ENCODE measurements around the gene NMBR. TPM values are rescaled to one million over a fixed set of nuclear protein-coding genes. Genes with fewer than 3 reads are reported as not detected.

NMBR gene
- total and polyA plus RNA-seq, 2 of the 8 experiments (the other 6 are each of a cell fraction or from before 2014, with no cell fraction given): 0.08 TPM; not detected in 1

GRCh38 chr6:142130814-142131213, 16.1 kb downstream of the NMBR start:
- Histone ChIP-seq H3K56ac (replicated peaks; ENCODE audit: insufficient read length, low read depth, low read length) (no peak overlapping the region), H4K20me1 (replicated peaks in 1 of 2; ENCODE audit: control insufficient read depth in 1 of 2, insufficient read depth in 2 of 2, low read length in 2 of 2) (no peaks in the 10 kb centered on the region), H3K4ac (replicated peaks; ENCODE audit: insufficient read length, low read depth, low read length) (no peak overlapping the region), H3K79me2 (ENCODE audit: control insufficient read depth in 1 of 2, insufficient read depth in 2 of 2, low read length in 2 of 2) (no peaks in the 10 kb centered on the region), H4K5ac (ENCODE audit: insufficient read length, low read depth, low read length) (no peak overlapping the region), H3K18ac (ENCODE audit: extremely low read depth, low read length) (no peak overlapping the region), H2AFZ (ENCODE audit: low read length) (no peak overlapping the region), H2BK120ac (replicated peaks; ENCODE audit: low read depth, low read length) (no peak overlapping the region), H4K8ac (ENCODE audit: extremely low read depth, insufficient read depth, low read length) (no peak overlapping the region), H3K23ac (ENCODE audit: insufficient read length) (no peak overlapping the region), H3K9ac (replicated peaks in 1 of 4; ENCODE audit: extremely low read depth in 1 of 4, low read depth in 3 of 4, low read length in 3 of 4) (no peak overlapping the region), H3K27me3 (replicated peaks in 1 of 4; ENCODE audit: control insufficient read depth in 3 of 4, extremely low read depth in 1 of 4, insufficient read depth in 3 of 4, low read length in 3 of 4) (no peaks in the 10 kb centered on the region), H3K4me2 (ENCODE audit: insufficient read depth in 1 of 2, low read depth in 2 of 2, low read length in 2 of 2) (no peak overlapping the region), H3K9me3 (ENCODE audit: insufficient read depth in 2 of 2, low read depth in 1 of 2, low read length in 1 of 2) (no peaks in the 10 kb centered on the region), H2BK20ac (ENCODE audit: low read length) (no peak overlapping the region), H2BK15ac (ENCODE audit: low read length) (no peak overlapping the region), H3K36me3 (ENCODE audit: control insufficient read depth in 2 of 4, insufficient read depth in 4 of 4, low read length in 3 of 4) (no peaks in the 10 kb centered on the region), H3K79me1 (ENCODE audit: low read depth, low read length) (no peaks in the 10 kb centered on the region), H4K91ac (replicated peaks; ENCODE audit: insufficient read length, low read length) (no peak overlapping the region), H2BK5ac (ENCODE audit: low read depth, low read length) (no peak overlapping the region), H3K27ac (ENCODE audit: low read depth, low read length) (no peak overlapping the region), H3K4me3 (ENCODE audit: extremely low read depth in 1 of 4, insufficient read depth in 2 of 4, low read depth in 3 of 4, low read length in 4 of 4) (no peak overlapping the region), H3K23me2 (ENCODE audit: low read depth, low read length) (no peaks in the 10 kb centered on the region; the same call in 1 of the 2 replicates), H3K4me1 (replicated peaks in 1 of 4; ENCODE audit: control insufficient read depth in 3 of 4, insufficient read depth in 4 of 4, low read length in 3 of 4) (no peaks in the 10 kb centered on the region), H2BK12ac (ENCODE audit: low read depth, low read length) (no peak overlapping the region), H3K14ac (ENCODE audit: insufficient read length) (no peak overlapping the region), H2AK5ac (ENCODE audit: low read depth, low read length) (no peak overlapping the region)
- 88% methylated on average over 1 of the region's 1 CpG; no CpG with 5 or more reads in 1 of the 2 experiments for WGBS, 2 experiments (ENCODE audit: extremely low coverage in 1 of 2, insufficient coverage in 1 of 2, insufficient read length in 1 of 2, insufficient replicate concordance in 2 of 2, low coverage in 1 of 2, low lambda C conversion rate in 2 of 2, missing lambda C conversion rate in 1 of 2)
- DNase-seq (ENCODE audit: low read depth in 1 of 2, low spot score in 2 of 2) (no peak), FAIRE-seq (no peak)
- CTCF ChIA-PET (ENCODE audit: partially characterized antibody): interaction anchor here (0.8 kb wide), 1 partner anchor 57 kb away, joined by 3 read pairs; no protein-coding TSS in a partner anchor
- no peak for TF ChIP-seq ASH2L (IDR thresholded peaks at IDR 0.05; ENCODE audit: low read length)
- TF ChIP-seq SIRT6 (IDR thresholded peaks at IDR 0.05; ENCODE audit: low read length): no peak
- no peak for TF ChIP-seq RNF2 (IDR thresholded peaks at IDR 0.05; ENCODE audit: borderline replicate concordance, low read depth, low read length, missing control alignments, poor library complexity, severe bottlenecking)
- no peak for TF ChIP-seq HDAC6 (IDR thresholded peaks at IDR 0.05; ENCODE audit: low read depth, low read length)
- TF ChIP-seq POLR2A (IDR thresholded peaks at IDR 0.05; ENCODE audit: control extremely low read depth in 1 of 2, low read depth in 2 of 2, low read length in 2 of 2): no peak
- TF ChIP-seq RFX5 (IDR thresholded peaks at IDR 0.05; ENCODE audit: borderline replicate concordance, low read depth, low read length): no peak
- TF ChIP-seq RXRA (IDR thresholded peaks at IDR 0.05; ENCODE audit: insufficient read depth, low read depth, low read length): no peak
- no peak for TF ChIP-seq E2F6 (IDR thresholded peaks at IDR 0.05)
- POLR2A ChIA-PET (ENCODE audit: partially characterized antibody): no interaction called here

Measured in H1 (cell line).